GM20431 (cell line): Measurements from ENCODE around the gene NSFL1C.

Experiments used
- in situ Hi-C: fragments of 300-500 bp; cut with MseI, MboI; formaldehyde crosslinking; loops from one replicate; pipeline ENCODE4 v1.15.0; 2020; ENCODE audit warnings: low sequenced_read_pairs; ENCODE audit not compliant: unreplicated experiment

NSFL1C gene

GRCh38 chr20:1397710-1398109 is 68.9 kb downstream of the NSFL1C start:
- in situ Hi-C loops, result no loop called here

- in situ Hi-C loops, result no loop called here
Observed at GRCh38 chr20:1396702-1397101, 69.9 kb downstream of the NSFL1C start.

- in situ Hi-C loops, result no loop called here
Observed at GRCh38 chr20:1396264-1396663, 70.4 kb downstream of the NSFL1C start.

- in situ Hi-C loops, result no loop called here
Observed at GRCh38 chr20:1394686-1395085, 72.0 kb downstream of the NSFL1C start.

GRCh38 chr20:1393507-1393882 is 73.2 kb downstream of the NSFL1C start:
- in situ Hi-C loops, result no loop called here

- in situ Hi-C loops, result no loop called here
Observed at GRCh38 chr20:1392693-1393506, 73.7 kb downstream of the NSFL1C start, which contains the start of gene FKBP1A. Gene FKBP1A (minus strand): TSS chr20:1393054. CDS start chr20:1392998, 56 bp downstream.

GRCh38 chr20:1392443-1392692 is 74.3 kb downstream of the NSFL1C start:
- in situ Hi-C loops, result no loop called here
